COLO668 (cell line): ENCODE results near the gene CSNK1G2.
A peak's percentile ranks its signal among the peaks of the same experiment; 100 is the strongest.

Experiments
- DNase-seq: peaks from one replicate; lab custom pipeline; 2025; ENCODE audit not compliant: unreplicated experiment; lab: John Stamatoyannopoulos, UW

Gene CSNK1G2

DNA sequence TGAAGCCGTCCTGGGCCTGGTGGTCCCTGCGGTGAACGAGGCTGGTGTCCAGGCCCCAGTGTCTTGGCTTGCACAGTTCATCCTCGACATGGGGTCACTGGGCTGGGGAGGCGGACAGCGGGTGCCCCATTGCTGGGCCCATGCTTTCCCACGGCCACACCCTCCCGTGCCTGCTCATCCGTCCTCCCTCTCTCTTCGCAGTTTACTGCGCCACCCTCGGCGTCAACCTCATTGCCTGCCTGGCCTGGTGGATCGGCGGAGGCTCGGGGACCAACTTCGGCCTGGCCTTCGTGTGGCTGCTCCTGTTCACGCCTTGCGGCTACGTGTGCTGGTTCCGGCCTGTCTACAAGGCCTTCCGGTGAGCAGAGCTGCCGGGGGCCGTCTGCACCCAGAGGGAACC, 23.0 kb upstream of the CSNK1G2 start:
- DNase-seq: no peak

DNA sequence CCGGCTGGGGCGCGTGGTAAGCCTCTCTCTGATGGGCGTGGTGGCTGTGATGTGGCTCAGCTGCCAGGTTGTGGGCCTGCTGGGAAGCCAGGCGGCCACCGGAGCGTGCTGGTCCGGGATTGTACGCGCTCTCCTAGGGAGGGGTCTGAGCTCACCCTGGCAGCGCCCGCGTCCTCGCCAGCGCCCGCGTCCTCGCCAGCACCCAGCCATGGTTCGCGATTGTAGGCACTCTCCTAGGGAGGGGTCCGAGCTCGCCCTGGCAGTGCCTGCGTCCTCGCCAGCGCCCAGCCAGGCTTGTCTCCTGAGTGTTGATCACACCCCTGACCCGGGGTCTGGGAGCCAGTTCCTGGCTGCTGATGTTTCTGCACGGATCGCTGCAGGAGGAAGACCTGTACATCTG, 22.0 kb upstream of the CSNK1G2 start:
- no peak for DNase-seq

DNA sequence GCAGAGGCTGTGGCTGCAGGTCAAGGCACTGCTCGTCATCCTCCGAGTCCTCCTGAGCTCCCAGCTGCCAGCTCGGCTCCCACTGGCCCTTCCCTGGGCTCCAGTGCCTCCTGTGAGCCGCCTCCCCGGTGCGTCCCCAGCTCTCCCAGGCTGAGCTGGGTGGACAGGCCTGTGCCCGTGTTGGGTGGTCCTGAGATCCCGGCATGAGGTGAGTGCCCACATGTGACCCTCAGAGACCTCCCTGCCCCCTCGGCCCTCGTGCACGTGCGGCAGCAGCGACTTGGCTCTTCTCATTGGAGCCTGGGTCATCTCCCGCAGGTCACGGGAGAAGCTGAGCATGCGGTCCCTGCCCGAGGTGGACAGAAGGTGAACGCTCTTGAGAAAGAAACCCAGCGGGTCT, 20.3 kb upstream of the CSNK1G2 start:
- DNase-seq: no peak

- no peak for DNase-seq
These were observed 19.6 kb upstream of the CSNK1G2 start for GRCh38 chr19:1921326-1921725.

GRCh38 chr19:1921825-1922224, 19.1 kb upstream of the CSNK1G2 start:
- no peak for DNase-seq

DNA sequence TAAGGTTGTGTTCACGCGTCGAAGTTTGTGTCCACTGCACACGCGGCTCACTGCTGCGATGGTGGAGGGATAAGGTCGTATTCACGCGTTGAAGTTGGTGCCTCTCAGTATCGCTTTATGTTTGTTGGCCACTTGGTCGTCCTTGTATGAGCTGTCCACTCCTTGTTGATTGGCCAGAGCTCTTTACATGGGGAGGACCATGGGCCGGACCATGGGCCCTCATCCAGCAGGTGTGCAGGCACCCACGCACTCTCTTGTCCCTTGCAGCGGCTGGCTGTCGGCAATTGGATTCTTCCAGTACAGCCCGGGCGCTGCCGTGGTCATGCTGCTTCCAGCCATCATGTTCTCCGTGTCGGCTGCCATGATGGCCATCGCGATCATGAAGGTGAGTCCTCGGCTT, 18.2 kb upstream of the CSNK1G2 start:
- DNase-seq: no peak

DNA sequence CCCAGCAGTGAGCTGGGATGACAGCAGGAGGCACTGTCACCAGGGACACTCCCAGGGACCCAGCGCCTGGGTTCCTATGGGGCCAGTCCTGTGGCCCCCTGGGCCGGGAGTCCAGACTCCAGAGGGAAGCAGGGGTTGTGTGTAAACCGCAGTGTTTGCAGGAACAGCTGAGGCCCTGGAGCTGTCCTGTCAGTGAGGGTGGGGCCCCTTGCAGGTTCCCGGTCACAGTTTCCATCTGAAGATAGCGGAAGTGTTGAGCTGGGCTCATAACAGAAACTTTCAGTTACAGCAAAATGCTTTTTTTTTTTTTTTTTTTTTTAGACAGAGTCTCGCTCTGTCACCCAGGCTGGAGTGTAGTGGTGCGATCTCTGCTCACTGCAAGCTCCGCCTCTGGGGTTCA, 17.7 kb upstream of the CSNK1G2 start:
- DNase-seq: no peak

DNA sequence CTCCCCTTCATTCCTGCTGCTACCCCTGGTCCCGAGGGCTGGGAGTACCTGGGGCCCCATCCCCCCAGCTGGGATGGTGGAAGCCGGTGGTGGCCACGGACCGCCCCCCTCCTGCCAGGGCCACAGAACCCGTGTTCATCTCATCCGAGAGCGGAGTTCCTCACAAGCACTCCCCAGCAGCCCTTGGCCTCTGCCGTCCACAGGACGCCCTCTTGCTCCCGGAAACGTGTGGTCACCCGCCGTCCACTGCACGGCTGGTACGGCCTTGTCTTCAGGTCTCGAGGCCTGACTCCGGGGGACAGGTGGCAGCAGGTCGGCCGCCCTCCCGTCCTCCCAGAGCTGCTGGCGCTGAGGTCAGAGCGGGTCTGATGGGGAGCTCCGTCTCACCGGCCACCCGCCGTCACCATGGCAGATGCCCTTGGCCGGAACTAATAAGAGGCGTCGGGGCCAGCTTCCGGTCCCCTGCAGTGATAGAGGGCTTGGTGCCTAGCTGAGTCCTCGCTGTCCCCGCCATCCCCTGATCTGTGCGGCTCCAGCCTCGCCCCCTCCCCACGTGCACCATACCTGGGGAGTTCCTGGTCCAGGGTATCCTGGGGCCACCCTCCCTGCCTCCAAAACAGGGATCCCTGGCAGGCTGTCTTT, 16.5 kb upstream of the CSNK1G2 start:
- no peak for DNase-seq

DNA sequence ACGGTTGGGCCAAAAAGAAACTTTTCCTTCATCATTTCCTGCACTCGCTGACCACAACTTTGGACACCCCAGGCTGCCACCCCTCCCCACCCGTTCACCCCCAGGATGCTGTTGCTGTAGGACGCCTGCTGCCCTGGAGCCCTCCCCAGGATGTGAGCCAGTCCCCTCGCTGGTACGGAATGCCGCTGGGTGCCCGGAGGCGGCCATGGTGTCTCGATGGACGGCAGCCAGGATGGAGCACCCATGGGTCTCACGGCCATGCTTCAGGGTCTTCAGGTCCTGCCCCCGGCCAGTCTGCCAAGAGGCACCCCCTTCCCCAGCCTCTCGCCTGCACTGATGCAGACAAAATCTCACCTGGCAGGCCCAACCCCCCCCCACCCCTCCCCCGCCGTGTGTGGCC, 15.4 kb upstream of the CSNK1G2 start:
- DNase-seq: no peak

- peak; percentile 79 for DNase-seq
These were observed 11.8 kb upstream of the CSNK1G2 start for GRCh38 chr19:1929021-1929742.

GRCh38 chr19:1931445-1931844, 9.5 kb upstream of the CSNK1G2 start:
- DNase-seq: no peak

DNA sequence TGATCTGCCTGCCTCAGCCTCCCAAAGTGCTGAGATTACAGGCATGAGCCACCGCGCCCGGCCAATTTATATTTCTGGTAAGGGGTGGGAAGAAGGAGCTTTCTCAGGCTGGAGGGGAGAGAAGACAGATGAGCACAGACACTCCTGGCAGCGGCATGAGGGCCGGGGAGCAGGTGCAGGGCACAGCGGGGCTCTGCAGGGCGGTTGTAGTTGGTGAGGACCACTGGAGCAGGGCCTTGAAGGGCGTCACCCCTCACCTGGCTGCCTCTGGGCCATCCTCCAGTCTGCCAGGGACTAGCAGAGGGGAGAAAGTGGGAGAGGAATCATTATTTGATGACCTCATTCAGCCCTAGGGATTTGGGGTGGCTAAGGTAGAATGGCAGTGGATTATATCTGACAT, 8.6 kb upstream of the CSNK1G2 start:
- DNase-seq: no peak

GRCh38 chr19:1933244-1933643, 7.7 kb upstream of the CSNK1G2 start:
- no peak for DNase-seq

GRCh38 chr19:1933942-1934341, 7.0 kb upstream of the CSNK1G2 start:
- no peak for DNase-seq

DNA sequence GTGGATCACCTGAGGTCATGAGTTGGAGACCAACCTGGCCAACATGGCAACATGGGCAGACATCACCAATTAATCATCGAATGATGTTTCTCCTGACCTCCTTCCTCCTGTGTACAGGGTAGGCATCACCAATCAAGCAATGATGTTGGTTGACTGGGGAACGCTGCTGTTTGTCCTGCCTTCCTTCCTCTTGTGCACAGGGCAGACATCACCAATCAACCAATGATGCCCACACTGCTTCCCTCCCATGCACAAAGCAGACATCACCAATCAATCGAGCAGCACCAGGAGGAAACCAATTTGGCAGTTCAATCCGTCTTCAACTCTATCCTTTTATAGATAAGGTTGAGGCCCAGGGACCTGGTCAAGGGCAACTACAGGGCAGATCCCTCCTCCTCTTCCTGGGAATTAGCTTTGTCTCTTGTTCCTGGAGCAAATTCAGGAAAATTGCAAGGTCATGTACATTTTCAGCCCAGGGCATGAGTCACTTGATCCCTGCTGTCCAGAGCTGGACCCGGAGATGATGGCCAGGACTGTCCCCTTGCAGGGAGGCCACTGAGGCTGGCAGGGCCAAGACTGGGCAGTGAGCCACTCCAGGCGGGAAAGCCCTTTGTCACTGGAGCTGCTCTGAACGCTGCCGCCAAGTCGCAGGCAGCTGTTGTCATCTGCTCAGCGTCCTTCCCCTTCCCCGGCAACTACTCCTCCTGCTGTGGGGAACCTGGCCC, 5.3 kb upstream of the CSNK1G2 start:
- DNase-seq: peak; percentile 13

DNA sequence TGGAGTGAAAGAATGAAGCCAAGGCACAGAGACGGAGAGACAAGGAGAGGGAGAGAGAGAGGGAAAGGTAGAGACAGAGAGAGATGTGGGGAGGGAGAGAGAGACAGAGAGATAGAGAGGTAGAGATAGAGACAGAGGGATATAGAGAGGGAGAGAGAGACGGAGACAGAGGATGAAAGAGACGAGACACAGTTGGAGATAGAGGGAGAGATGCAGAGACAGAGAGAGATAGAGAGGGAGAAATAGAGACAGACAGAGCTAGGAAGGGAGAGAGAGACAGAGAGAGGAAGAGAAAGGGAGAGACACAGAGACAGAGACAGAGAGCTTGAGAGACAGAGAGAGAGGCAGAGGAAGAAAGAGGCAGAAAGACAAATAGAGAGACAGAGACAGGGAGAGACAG, 4.5 kb upstream of the CSNK1G2 start:
- no peak for DNase-seq

DNA sequence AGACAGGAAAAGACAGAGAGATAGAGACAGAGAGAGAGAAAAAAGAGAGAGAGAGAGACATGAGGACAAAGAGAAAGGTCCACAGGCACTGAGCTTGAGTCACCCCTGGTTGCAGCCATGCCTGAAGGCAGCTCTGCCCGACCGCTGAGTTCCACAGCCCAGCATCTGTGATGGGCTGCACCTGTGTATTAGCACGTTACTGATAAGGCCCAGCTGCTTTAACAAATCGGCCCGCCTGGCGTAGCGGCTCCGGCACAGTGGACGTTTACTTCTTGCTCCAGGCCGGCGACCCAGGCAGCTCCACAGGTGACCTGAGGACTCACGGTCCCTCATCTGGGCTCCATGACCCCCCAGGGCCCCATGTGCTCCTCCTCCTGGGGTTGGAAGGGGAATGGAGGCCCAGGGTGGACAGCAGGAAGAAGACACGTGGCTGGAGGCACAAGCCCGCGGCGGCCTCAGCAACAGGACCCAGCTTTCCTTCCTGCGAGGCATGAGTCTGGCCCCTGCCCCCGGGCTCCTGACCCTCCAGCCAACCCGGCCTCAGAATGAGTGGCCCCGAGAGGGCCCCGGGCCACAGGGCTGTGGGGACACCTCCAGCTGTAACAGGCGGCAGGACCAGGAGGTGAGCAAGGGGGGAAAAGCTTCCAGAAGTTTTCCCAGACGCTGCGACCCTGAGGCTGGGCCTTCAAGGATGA, 3.9 kb upstream of the CSNK1G2 start:
- DNase-seq: no peak

- DNase-seq: no peak
These were observed 2.9 kb upstream of the CSNK1G2 start for GRCh38 chr19:1938071-1938470.

- DNase-seq: peak; percentile 77
These were observed 1.3 kb downstream of the CSNK1G2 start for GRCh38 chr19:1942078-1942933.

DNA sequence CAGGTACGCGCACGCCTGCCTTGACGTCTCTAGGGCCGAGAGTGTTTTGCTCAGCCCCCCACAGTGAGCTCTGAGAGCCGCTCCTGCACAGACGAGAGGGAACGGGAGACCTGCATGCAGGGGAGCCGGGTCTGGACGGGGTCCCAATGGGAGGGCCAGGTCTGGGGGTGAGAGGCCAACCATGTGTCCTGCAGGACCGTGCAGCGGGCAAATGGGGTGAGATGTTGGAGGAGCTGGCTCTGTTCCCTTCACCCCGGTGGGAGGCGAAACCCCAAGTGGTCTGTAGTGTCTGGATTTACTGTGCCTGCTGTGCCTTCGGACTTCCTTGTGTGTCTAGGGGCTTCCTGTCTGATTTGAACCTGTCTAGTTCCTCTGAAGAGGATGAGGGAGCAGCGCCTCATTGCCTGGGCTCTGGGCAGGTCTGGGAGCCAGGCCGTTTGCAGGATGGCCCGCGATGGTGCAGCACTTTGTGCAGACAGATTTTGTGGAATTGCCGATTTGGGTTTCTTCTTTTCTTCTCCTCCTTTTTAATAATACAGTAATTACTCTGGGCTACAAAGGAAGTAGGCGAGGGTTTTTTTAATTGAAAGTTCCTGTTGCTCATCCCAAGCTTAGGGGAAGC, 2.1 kb downstream of the CSNK1G2 start:
- no peak for DNase-seq
